ENCODE measurements around the gene COA3.

GRCh38 chr17:42814633-42815399 is 16.3 kb upstream of the COA3 start:
- TF ChIP-seq EGR1 (IDR thresholded peaks at IDR 0.05; ENCODE audit: low read depth in 2 of 2) (no peak), CTCF (IDR thresholded peaks at IDR 0.05; ENCODE audit: low read depth, low read length, missing input control) (no peak), RAD21 (IDR thresholded peaks at IDR 0.05) (no peak), JUND (IDR thresholded peaks at IDR 0.05) (no peak), ZBTB33 (IDR thresholded peaks at IDR 0.05) (no peak), SP1 (IDR thresholded peaks at IDR 0.05) (no peak), FOXA2 (IDR thresholded peaks at IDR 0.05) (no peak), YY1 (IDR thresholded peaks at IDR 0.05) (no peak), GABPA (IDR thresholded peaks at IDR 0.05 in 1 of 2, conservative IDR thresholded peaks at IDR 0.05 in 1 of 2) (no peak), NR2F2 (IDR thresholded peaks at IDR 0.05) (no peak), RXRA (IDR thresholded peaks at IDR 0.05) (no peak)
- TF ChIP-seq, protein P1, sequence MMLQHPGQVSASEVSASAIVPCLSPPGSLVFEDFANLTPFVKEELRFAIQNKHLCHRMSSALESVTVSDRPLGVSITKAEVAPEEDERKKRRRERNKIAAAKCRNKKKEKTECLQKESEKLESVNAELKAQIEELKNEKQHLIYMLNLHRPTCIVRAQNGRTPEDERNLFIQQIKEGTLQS (IDR thresholded peaks at IDR 0.05): no peak
- TF ChIP-seq, protein P2, sequence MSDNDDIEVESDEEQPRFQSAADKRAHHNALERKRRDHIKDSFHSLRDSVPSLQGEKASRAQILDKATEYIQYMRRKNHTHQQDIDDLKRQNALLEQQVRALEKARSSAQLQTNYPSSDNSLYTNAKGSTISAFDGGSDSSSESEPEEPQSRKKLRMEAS (IDR thresholded peaks at IDR 0.05): no peak
